ENCODE data around the gene TMPRSS4. TPM values are rescaled to one million over a fixed set of nuclear protein-coding genes. Genes with fewer than 3 reads are reported as not detected.

The TMPRSS4 gene
- polyA plus RNA-seq, 3 donors: 0.03 to 1.0 (median 0.22) TPM

- no peak overlapping the region for H3K27ac ChIP-seq (ENCODE audit: low read depth, low read length)
- WGBS, 3 donors: 8 to 16% (median 8%) methylated on average over 21 of the region's 21 CpGs
Observed at GRCh38 chr11:118156531-118157185, 79.8 kb downstream of the TMPRSS4 start.

GRCh38 chr11:118157186-118157895 lies 80.5 kb downstream of the TMPRSS4 start:
- WGBS, 3 donors: 40 to 49% (median 49%) methylated on average over 10 of the region's 10 CpGs
- no peak overlapping the region for H3K27ac ChIP-seq (ENCODE audit: low read depth, low read length)

GRCh38 chr11:118161786-118162185 lies 84.9 kb downstream of the TMPRSS4 start:
- WGBS, 3 donors: 63 to 81% (median 75%) methylated on average over 5 to 6 of the region's 6 CpGs
- no peak overlapping the region for H3K27ac ChIP-seq (ENCODE audit: low read depth, low read length)

- H3K27ac ChIP-seq (ENCODE audit: low read depth, low read length): no peak overlapping the region
- 73 to 82% (median 79%) methylated on average over 3 of the region's 3 CpGs for WGBS, 3 donors
Observed at GRCh38 chr11:118162846-118163245, 86.0 kb downstream of the TMPRSS4 start.

- WGBS, 3 donors: 45 to 71% (median 56%) methylated on average over 4 to 5 of the region's 5 CpGs
- no peak overlapping the region for H3K27ac ChIP-seq (ENCODE audit: low read depth, low read length)
Observed at GRCh38 chr11:118163494-118163893, 86.6 kb downstream of the TMPRSS4 start.

- 65 to 74% (median 70%) methylated on average over 2 of the region's 2 CpGs for WGBS, 3 donors
- no peak overlapping the region for H3K27ac ChIP-seq (ENCODE audit: low read depth, low read length)
Observed at GRCh38 chr11:118164885-118165284, 88.0 kb downstream of the TMPRSS4 start.

- no peak overlapping the region for H3K27ac ChIP-seq (ENCODE audit: low read depth, low read length)
- WGBS, 3 donors: 85 to 88% (median 85%) methylated on average over 16 to 17 of the region's 17 CpGs
Observed at GRCh38 chr11:118166641-118167040, 89.8 kb downstream of the TMPRSS4 start.

- 87 to 95% (median 94%) methylated on average over 2 of the region's 2 CpGs for WGBS, 3 donors
- H3K27ac ChIP-seq (ENCODE audit: low read depth, low read length): no peak overlapping the region
Observed at GRCh38 chr11:118167253-118167652, 90.4 kb downstream of the TMPRSS4 start.

- H3K27ac ChIP-seq (ENCODE audit: low read depth, low read length): no peak overlapping the region
- 74 to 94% (median 92%) methylated on average over 12 of the region's 12 CpGs for WGBS, 3 donors
Observed at GRCh38 chr11:118167906-118168305, 91.0 kb downstream of the TMPRSS4 start.

- 83 to 92% (median 89%) methylated on average over 8 of the region's 8 CpGs for WGBS, 3 donors
- no peak overlapping the region for H3K27ac ChIP-seq (ENCODE audit: low read depth, low read length)
Observed at GRCh38 chr11:118168316-118168715, 91.4 kb downstream of the TMPRSS4 start.

- 85 to 89% (median 87%) methylated on average over 3 of the region's 3 CpGs for WGBS, 3 donors
- no peak overlapping the region for H3K27ac ChIP-seq (ENCODE audit: low read depth, low read length)
Observed at GRCh38 chr11:118168751-118169150, 91.9 kb downstream of the TMPRSS4 start.

- WGBS, 3 donors: 75 to 84% (median 78%) methylated on average over 7 of the region's 7 CpGs
Observed at GRCh38 chr11:118169300-118170140, 92.6 kb downstream of the TMPRSS4 start.

GRCh38 chr11:118170231-118170630 lies 93.4 kb downstream of the TMPRSS4 start:
- no peak overlapping the region for H3K27ac ChIP-seq (ENCODE audit: low read depth, low read length)
- WGBS, 3 donors: 82 to 85% (median 82%) methylated on average over 9 of the region's 9 CpGs

More at GRCh38 chr11:118169300-118170140, 92.6 kb downstream of the TMPRSS4 start:
- no peak overlapping the region for H3K27ac ChIP-seq (ENCODE audit: low read depth, low read length)

- H3K27ac ChIP-seq (ENCODE audit: low read depth, low read length): no peak overlapping the region
- 39 to 70% (median 56%) methylated on average over 8 of the region's 8 CpGs for WGBS, 3 donors
Observed at GRCh38 chr11:118170882-118171268, 94.0 kb downstream of the TMPRSS4 start.

Other genes with a start within 250 kb of the TMPRSS4 start
- 100 to 1,000 TPM in 1 of 3 donors, 10 to 100 TPM in 2; 15.5 to 132 (median 39.6) TPM for gene FXYD6, start 200.4 kb upstream of the TMPRSS4 start, polyA plus RNA-seq
- 1 to 10 TPM in 1 of 3 donors, under 1 TPM in 1, not detected in 1; 0.04 to 1.5 TPM for gene TMPRSS13, start 147.7 kb upstream of the TMPRSS4 start, polyA plus RNA-seq
- gene IL10RA, start 90.7 kb upstream of the TMPRSS4 start, polyA plus RNA-seq: 10 to 100 TPM in 1 of 3 donors, 1 to 10 TPM in 2; 2.0 to 17.4 (median 8.1) TPM
- gene SMIM35, start 9.9 kb downstream of the TMPRSS4 start, polyA plus RNA-seq: under 1 TPM in 1 of 3 donors, not detected in 2; 0.01 TPM
- 1 to 10 TPM; 1.0 to 4.0 (median 3.5) TPM for gene SCN4B, start 75.7 kb downstream of the TMPRSS4 start, polyA plus RNA-seq
- under 1 TPM; 0.06 to 0.45 (median 0.07) TPM for gene SCN2B, start 99.6 kb downstream of the TMPRSS4 start, polyA plus RNA-seq
- 10 to 100 TPM in 1 of 3 donors, 1 to 10 TPM in 1, under 1 TPM in 1; 0.87 to 14.6 (median 9.2) TPM for gene JAML, start 147.9 kb downstream of the TMPRSS4 start, polyA plus RNA-seq
- gene MPZL3, start 175.3 kb downstream of the TMPRSS4 start, polyA plus RNA-seq: 1 to 10 TPM; 1.2 to 3.2 (median 1.8) TPM
- 10 to 100 TPM in 2 of 3 donors, 1 to 10 TPM in 1; 6.9 to 23.1 (median 12.3) TPM for gene MPZL2, start 187.2 kb downstream of the TMPRSS4 start, polyA plus RNA-seq
- gene CD3E, start 227.7 kb downstream of the TMPRSS4 start, polyA plus RNA-seq: 1 to 10 TPM; 1.9 to 4.3 (median 2.9) TPM